ENCODE data around the gene SNX32.
"Not testable (repeated sequence)": the region's sequence is repeated elsewhere in the genome, so short reads cannot be mapped to it uniquely, and the experiment has no call there.

SNX32 gene

GRCh38 chr11:65829459-65829858 is 4.3 kb upstream of the SNX32 start:
- DNase-seq = no peak

GRCh38 chr11:65832231-65832630 is 1.5 kb upstream of the SNX32 start:
- DNase-seq = not testable (repeated sequence)

GRCh38 chr11:65834202-65834601 is 439 bp downstream of the SNX32 start:
- DNase-seq = no peak

- DNase-seq = no peak
These were observed 8.4 kb downstream of the SNX32 start for GRCh38 chr11:65842144-65842543.

DNA sequence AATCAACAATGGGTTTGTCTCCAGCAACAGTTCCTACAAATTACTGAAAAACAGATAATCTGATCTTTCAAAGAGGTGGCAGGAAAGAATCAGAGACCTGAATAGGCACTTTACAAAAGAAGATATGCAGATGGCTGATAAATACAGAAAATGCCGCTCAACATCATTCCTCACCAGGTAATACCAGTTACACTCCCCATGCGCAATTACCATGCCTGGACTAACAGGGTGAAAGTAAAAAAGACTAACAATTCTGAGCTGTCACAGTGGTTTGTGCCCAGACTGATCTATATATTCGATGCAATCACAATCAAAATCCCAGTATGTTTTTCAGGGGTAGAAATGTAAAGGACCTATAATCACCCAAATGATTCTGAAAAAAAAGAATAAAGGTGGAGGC is 10.0 kb downstream of the SNX32 start:
- DNase-seq = no peak

DNA sequence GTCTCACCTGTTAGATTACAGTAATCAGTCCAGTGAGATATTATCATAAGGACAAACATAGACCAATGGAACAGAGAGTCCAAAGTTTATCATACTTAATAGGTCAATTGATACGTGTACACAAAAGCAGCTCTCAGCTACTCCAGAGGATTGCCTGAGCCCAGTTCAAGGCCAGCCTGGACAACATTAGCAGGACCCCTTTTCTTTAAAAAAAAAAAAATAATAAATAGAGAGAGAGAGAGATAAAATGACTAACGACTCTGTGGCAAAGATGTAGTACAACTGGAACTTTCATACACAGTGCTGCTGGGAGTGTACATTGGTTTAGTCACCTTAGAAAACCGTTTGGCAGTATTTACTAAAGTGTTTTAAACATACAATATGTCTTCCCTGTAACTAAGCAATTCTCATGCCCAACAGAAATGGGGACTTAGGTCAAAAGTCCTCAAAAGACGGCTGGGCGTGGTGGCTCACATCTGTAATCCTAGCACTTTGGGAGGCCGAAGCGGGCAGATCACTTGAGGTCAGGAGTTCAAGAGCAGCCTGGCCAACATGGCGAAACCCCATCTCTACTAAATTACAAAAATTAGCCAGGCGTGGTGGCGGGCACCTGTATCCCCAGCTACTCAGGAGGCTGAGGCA is 10.6 kb downstream of the SNX32 start:
- no peak for DNase-seq

DNA sequence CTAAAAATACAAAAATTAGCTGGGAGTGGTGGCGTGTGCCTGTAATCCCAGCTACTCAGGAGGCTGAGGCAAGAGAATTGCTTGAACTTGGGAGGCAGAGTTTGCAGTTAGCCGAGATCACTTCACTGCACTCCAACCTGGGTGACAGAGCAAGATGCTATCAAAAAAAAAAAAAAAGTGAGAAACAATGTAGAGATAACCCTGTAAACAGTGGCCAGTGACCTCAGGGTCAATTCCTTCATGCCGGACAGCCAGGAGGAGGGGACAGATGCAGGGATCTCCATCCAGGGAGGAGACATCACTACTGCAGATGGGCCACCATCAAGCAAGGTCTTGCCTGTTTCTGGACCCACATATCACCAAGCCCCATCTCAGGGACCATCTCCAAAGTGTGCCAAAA is 14.0 kb downstream of the SNX32 start:
- no peak for DNase-seq

DNA sequence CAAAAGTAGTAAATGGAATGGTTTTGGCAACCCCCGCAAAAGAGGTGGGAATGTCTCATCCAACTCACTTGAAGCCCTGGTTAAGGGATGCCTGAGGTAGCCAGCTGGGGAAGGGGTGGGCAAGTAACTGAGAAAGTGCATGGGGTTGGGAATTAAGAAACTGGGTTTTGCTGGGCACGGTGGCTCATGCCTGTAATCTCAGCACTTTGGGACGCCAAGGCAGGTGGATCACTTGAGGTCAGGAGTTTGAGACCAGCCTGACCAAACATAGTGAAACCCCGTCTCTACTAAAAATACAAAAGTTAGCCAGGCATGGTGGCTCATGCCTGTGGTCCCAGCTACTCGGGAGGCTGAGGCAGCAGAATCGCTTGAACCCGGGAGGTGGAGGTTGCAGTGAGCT is 14.9 kb downstream of the SNX32 start:
- DNase-seq = not testable (repeated sequence)

- DNase-seq = no peak
These were observed 15.6 kb downstream of the SNX32 start for GRCh38 chr11:65849366-65849765.

- no peak for DNase-seq
These were observed 16.0 kb downstream of the SNX32 start for GRCh38 chr11:65849771-65850216.

- no peak for DNase-seq
These were observed 16.7 kb downstream of the SNX32 start for GRCh38 chr11:65850217-65851082.

GRCh38 chr11:65851083-65851579 is 17.4 kb downstream of the SNX32 start:
- DNase-seq = no peak

DNA sequence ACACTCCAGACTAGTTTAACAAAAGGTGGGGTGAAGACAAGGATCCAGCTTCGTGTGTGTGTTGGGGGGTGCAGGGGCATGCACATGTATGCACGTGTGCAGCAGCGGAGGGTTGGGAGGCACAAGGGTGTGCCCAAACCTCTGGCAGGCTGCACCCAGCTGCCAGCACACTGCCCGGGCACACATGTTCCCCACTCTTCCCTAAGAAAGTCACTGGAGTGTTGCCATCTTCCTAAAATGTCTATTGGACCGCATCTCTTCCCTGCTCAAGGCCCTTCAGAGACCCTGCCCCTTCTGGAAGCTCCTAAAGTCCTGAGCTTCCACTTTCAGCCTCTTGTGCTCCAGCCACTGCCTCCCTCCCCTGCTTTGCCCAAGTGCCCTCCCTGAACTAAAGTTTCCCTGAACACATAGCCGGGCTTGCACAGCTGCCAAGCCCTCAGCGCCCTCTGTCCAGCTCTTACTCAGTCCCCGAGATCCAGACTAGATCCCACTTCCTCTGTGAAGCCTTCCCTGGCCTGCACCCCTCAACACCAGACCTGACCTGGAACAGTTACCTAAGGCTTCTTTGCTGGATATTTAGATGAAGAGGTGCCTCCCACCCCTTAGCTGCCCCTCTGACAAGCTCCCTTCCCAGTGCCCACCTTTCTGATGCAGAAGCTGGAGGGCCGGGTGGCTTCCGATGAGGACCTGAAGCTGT is 18.2 kb downstream of the SNX32 start:
- DNase-seq = no peak

DNA sequence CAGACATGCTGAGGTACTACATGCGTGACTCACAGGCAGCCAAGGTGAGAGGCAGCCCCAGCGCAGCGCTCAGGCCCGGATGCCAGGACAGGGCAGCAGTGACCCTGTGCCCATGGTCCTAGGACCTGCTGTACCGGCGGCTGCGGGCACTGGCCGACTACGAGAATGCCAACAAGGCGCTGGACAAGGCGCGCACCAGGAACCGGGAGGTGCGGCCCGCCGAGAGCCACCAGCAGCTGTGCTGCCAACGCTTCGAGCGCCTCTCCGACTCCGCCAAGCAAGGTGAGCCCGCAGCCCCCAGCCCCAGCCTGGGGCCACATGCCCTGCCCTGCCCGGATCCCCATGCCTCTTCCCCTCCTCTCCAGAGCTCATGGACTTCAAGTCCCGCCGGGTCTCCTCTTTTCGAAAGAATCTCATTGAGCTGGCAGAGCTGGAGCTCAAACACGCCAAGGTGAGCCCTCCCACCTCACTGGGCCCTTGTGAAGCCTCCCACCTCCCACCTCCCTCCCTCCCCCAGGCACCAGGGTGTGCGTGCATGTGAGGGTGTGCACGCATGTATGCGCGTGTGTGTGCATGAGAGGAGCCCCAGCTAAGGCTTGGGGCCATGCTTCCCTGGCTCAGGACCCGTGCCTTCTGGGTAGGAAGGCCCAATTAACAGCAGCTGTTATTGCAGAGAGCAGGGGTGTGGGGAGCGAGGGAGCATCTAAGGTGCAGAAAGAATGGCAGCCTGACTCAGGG is 18.9 kb downstream of the SNX32 start:
- DNase-seq = no peak

GRCh38 chr11:65853246-65853979 is 19.6 kb downstream of the SNX32 start:
- DNase-seq = no peak

DNA sequence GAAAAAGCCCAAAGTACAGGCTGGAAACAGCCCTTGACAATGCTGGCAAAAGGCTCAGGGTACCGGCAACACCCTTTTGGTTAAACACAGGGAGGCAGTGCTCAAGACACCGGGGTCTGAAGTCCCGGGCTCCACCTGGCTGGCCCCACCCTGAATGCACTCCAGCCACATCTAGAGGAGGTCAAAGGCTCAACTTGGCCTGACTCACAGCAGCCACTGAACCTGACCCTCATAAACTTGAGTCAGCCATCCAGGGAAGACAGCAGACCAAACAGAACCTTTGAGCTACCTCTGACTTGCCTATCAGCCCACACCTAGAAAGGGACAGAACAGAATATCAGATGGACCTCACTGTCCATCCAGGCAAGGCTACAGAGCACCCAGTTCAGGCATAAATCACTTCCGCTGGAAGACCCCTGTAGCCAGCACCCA is 20.4 kb downstream of the SNX32 start:
- no peak for DNase-seq

DNA sequence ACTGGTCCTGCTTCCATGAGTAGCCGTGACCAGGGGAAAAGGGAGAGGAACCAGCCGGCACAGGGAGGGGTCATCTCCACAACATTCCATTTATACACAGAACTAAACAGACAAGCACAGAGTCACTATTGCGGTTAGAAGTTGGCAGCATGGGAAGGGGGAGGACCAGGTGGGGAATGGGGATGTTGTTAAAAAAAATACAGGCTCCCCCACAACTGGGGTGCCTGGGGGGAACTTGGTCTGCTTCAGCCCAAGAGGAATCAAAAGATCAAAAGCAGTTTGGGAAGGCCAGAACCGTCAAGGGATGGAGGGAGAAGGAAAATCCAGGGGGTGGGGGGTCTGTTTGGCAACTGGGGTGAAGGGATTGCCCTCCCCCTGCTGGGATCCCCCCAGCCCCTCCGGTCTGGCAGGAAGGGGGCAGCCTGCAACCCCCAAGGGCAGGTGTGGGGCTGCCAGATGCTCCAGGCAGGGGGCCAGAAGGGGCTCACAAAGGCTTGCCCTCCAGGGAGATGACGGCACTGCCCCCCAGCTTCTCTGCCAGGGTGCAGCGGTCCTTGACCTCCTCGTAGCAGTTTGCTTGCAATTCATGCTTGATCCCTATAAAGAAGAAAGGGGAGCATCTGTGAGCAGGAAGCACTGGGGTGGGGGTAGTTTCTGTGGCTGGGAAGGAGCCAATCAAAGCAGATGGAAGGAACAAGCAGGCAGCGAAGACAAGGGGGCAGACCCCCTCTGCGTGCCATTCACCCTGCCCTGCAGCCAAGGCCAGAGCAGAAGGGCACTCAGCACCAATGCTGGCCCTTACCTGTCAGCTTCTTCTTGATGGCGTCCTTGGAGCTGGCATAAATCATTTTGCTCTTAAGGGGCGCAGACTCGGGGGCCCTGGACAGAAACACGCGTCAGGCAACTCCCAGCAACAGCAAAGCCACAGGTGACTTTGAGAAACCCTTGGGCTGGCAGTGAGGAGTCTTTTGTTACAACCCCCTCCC is 21.4 kb downstream of the SNX32 start:
- DNase-seq = no peak

- no peak for DNase-seq
These were observed 22.2 kb downstream of the SNX32 start for GRCh38 chr11:65855927-65856363.

GRCh38 chr11:65856689-65857499 is 23.1 kb downstream of the SNX32 start:
- peak; percentile 80 for DNase-seq

DNA sequence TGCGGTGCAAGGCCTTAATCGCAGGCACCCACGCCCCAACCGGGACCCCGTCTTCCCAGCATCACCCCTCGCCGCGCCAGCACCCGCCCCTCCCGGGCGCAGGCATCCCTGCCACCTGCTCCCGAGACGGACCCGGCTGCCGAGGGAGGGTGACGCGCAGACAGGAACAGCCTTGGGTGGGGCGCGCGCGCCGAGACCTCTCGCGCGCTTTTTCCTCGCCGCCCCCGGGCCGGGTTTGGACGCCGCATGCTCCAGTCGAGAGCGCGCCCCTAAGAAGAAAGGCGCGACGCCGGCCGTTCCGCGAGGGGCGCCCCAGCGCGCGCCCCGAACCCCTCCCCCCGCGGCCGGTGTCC is 23.7 kb downstream of the SNX32 start:
- DNase-seq = peak; percentile 57
